Measurements from ENCODE around the gene PAPPA2. TPM values are rescaled to one million over a fixed set of nuclear protein-coding genes. Genes with fewer than 3 reads are reported as not detected.

PAPPA2 gene
- total and polyA plus RNA-seq, 8 donors = under 0.01 to 10.3 (median 0.29) TPM; not detected in 1

DNA sequence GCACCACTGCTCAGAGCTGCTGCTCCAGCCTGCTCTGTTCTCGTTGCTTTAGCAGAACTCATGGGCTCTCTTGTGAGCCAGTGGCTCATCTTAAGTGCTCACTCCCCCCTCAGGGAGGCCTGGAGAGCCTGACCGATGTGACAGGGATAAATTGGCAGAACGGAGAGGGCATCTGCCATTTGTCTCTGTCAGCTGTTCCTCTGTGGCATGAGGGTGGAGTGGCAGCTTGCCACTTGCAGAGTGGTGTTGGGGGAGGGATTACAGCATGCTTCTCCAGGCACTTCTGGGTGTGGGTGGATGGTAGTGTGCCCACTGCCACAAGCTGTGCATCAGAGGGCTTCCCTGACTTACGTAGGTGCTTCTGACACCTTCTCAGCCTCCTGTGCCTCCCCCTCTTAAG, 229.5 kb downstream of the PAPPA2 start:
- H3K9me3 ChIP-seq = no peaks in the 10 kb centered on the region

DNA sequence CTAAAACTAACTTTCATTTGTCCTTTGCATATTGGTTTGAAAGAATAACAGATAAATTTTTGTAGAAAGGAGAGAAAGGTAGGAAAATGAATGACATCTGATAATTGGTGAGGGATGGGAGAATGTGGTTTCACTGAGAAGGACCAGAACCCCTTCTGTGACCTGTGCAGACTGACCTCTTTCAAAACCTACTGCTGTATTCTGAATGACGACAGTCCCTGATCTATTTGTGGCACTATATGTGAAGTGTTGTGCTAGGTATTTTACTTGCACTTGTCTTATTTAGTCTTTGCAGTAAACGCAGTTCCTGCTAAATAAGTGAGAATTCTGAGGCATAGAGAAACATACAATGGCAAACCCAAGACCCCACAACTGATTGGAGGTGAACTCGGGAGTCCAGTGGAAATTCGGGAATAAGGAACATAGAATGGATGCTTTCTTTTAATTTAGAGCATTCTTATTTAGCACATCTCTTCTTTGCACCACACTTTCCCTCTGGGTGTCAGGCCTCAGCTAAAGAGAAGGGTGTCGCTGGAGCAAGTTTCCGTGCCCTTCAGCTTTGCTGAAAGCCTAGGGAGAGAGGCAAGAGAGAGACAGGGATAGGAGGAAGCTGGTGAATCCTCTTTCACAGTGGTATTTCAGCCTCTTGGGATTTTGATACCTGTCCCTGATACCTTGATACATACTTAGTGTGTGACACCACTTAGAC, 230.2 kb downstream of the PAPPA2 start:
- Histone ChIP-seq H3K27me3 (no peaks in the 10 kb centered on the region), H3K4me3 (no peak overlapping the region), H3K9me3 (no peaks in the 10 kb centered on the region), H3K36me3 (no peaks in the 10 kb centered on the region), H3K27ac (peak overlapping the region in 4 of 5 donors; percentile 27 to 80 (median 53)), H3K4me1 (peaks cover 7 to 36% (median 22%) of the 10 kb centered on the region in 4 donors)
- WGBS, 5 donors = 82 to 90% (median 85%) methylated on average over 6 of the region's 6 CpGs
- DNase-seq = peak in 1 of 2 donors; percentile 4
- no peak for TF ChIP-seq POLR2A (IDR thresholded peaks at IDR 0.05)
- no peak for TF ChIP-seq POLR2AphosphoS5 (IDR thresholded peaks at IDR 0.05)
- no peak for TF ChIP-seq EP300 (IDR thresholded peaks at IDR 0.05)
- TF ChIP-seq, protein P1, sequence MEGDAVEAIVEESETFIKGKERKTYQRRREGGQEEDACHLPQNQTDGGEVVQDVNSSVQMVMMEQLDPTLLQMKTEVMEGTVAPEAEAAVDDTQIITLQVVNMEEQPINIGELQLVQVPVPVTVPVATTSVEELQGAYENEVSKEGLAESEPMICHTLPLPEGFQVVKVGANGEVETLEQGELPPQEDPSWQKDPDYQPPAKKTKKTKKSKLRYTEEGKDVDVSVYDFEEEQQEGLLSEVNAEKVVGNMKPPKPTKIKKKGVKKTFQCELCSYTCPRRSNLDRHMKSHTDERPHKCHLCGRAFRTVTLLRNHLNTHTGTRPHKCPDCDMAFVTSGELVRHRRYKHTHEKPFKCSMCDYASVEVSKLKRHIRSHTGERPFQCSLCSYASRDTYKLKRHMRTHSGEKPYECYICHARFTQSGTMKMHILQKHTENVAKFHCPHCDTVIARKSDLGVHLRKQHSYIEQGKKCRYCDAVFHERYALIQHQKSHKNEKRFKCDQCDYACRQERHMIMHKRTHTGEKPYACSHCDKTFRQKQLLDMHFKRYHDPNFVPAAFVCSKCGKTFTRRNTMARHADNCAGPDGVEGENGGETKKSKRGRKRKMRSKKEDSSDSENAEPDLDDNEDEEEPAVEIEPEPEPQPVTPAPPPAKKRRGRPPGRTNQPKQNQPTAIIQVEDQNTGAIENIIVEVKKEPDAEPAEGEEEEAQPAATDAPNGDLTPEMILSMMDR (IDR thresholded peaks at IDR 0.05) = no peak
- intact Hi-C loops (cut with DNase I; ENCODE audit: low total_unique reads) = loop anchor here (10.0 kb wide), 1 partner anchor 128 kb away; no protein-coding TSS in a partner anchor

More for the DNA sequence above, 229.5 kb downstream of the PAPPA2 start:
- Histone ChIP-seq H3K27me3 (no peaks in the 10 kb centered on the region), H3K4me1 (peaks cover 7 to 36% (median 22%) of the 10 kb centered on the region in 4 donors), H3K4me3 (no peak overlapping the region), H3K36me3 (no peaks in the 10 kb centered on the region), H3K27ac (peak overlapping the region in 3 of 5 donors; percentile 20 to 80 (median 20))
- intact Hi-C loops (cut with DNase I; ENCODE audit: low total_unique reads) = loop anchor here (10.0 kb wide), 1 partner anchor 128 kb away; no protein-coding TSS in a partner anchor
- peak in 1 of 2 donors; percentile 44 for DNase-seq
- 61 to 85% (median 79%) methylated on average over 4 of the region's 4 CpGs for WGBS, 5 donors
- TF ChIP-seq POLR2AphosphoS5 (IDR thresholded peaks at IDR 0.05) = no peak
- TF ChIP-seq POLR2A (IDR thresholded peaks at IDR 0.05) = no peak
- no peak for TF ChIP-seq EP300 (IDR thresholded peaks at IDR 0.05)
- TF ChIP-seq, protein P1 (IDR thresholded peaks at IDR 0.05) = no peak

DNA sequence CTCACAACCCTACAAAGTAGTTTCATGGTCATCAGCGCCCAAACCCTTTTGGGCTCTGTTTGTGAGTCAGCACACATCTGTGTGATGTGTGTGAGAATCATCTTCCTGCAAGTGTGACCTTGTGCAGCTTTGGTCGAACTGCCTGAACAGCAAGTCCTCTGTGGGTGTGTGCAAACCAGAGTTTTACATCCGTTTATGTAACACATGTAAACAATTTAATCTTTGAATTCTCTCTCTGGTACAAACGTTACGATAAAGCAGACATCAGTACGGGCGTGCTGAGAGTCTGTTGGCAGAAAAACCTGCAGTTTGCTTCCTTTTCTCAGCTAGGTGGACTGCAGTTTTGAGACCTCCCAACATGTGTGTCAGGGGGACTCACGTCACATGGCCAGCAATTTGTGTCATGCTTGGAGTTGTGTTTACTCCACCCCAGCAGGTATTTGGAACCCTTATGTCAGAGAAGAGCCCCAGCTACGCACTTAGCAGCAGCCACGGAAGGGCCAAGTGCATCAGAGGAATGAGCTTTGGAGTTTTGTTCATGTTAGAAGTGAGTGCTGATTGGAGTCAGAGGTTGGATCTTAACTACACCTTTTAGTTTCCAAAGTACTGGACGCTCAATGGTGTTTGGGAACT, 230.8 kb downstream of the PAPPA2 start:
- H3K9me3 ChIP-seq = no peaks in the 10 kb centered on the region
- H3K36me3 ChIP-seq = no peaks in the 10 kb centered on the region
- H3K27ac ChIP-seq = peak overlapping the region in 4 of 5 donors; percentile 27 to 80 (median 53)
- intact Hi-C loops (cut with DNase I; ENCODE audit: low total_unique reads) = loop anchor here (10.0 kb wide), 1 partner anchor 129 kb away; no protein-coding TSS in a partner anchor
- peaks cover 7 to 36% (median 22%) of the 10 kb centered on the region in 4 donors for H3K4me1 ChIP-seq
- 15 to 37% (median 27%) methylated on average over 11 of the region's 11 CpGs for WGBS, 5 donors
- peak in 1 of 2 donors; percentile 46 for DNase-seq
- no peak for TF ChIP-seq POLR2A (IDR thresholded peaks at IDR 0.05)
- TF ChIP-seq POLR2AphosphoS5 (IDR thresholded peaks at IDR 0.05) = peak in 2 of 3 donors; percentile 35 to 57
- peak; percentile 55 for TF ChIP-seq EP300 (IDR thresholded peaks at IDR 0.05)
- TF ChIP-seq, protein P1 (IDR thresholded peaks at IDR 0.05) = no peak
- H3K4me3 ChIP-seq = no peak overlapping the region
- H3K27me3 ChIP-seq = no peaks in the 10 kb centered on the region

DNA sequence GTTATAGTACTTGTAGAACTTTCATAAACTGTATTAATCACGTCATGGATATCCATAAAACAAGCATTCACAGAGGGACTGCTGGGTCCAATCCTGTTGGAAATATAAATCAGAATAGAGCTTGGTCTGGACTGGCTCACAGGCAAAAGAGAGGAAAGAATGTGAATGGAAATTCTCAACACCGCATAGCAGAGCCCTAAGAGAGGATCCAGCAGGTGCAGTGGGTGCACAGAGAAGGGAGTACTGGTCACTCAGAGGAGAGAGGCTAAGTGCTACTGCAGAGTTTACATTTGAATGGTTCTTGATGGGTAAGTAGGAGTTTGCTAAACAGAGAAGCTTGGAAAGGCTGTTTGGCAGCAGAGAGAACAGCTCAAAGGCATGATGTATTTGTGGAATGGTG, 231.7 kb downstream of the PAPPA2 start:
- H3K4me3 ChIP-seq = no peak overlapping the region
- H3K9me3 ChIP-seq = no peaks in the 10 kb centered on the region
- intact Hi-C loops (cut with DNase I; ENCODE audit: low total_unique reads) = loop anchor here (10.0 kb wide), 1 partner anchor 130 kb away; no protein-coding TSS in a partner anchor
- DNase-seq = peak in 1 of 2 donors; percentile 11
- H3K27ac ChIP-seq = peak overlapping the region in 2 of 5 donors; percentile 27 to 80
- 49 to 67% (median 55%) methylated on average over 2 of the region's 2 CpGs for WGBS, 5 donors
- peaks cover 7 to 36% (median 22%) of the 10 kb centered on the region in 4 donors for H3K4me1 ChIP-seq
- H3K27me3 ChIP-seq = no peaks in the 10 kb centered on the region
- H3K36me3 ChIP-seq = no peaks in the 10 kb centered on the region
- TF ChIP-seq POLR2AphosphoS5 (IDR thresholded peaks at IDR 0.05) (no peak), POLR2A (IDR thresholded peaks at IDR 0.05) (no peak)
- TF ChIP-seq, protein P1 (IDR thresholded peaks at IDR 0.05) = no peak

All from stomach (tissue), 9 donors.